GM19372 (cell line): ENCODE measurements around the gene SNTB2.
"Not testable (repeated sequence)": the region's sequence is repeated elsewhere in the genome, so short reads cannot be mapped to it uniquely, and the experiment has no call there.

ENCODE experiments used
- ATAC-seq: cut with Tn5 transposase; IDR thresholded peaks from one replicate; pipeline ENCODE4 v1.9.1; 2021; ENCODE audit warnings: mild to moderate bottlenecking, low read depth, moderate library complexity; ENCODE audit not compliant: unreplicated experiment

The SNTB2 gene

DNA sequence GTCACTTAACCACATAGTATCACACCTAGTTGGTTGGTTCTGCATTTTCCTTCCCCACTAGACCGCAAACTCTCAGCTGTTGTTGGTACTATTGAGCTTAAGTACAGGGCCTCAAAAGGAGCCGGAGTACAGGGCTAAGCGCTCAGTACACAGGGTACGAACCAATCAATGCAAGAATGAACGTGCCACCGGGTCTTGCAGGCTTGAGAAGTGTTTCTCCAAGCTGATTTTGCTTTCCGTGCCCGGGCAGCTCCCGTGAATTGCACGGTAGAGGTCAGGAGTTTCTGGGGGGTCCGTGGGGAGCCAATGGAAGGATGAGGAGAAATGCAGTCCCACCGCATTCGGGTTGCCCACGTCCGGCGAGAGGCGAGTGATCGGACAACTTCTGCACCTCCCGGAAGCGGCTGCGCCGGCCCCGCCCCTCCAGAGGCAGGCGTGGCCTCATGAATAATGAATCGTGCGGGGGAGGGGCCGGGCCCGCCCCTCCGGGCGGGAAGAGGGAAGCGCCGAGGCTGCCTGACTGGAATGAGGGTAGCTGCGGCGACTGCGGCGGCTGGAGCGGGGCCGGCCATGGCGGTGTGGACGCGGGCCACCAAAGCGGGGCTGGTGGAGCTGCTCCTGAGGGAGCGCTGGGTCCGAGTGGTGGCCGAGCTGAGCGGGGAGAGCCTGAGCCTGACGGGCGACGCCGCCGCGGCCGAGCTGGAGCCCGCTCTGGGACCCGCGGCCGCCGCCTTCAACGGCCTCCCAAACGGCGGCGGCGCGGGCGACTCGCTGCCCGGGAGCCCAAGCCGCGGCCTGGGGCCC is at the start of gene SNTB2:
Gene SNTB2, plus strand, starts transcription at position 523 of the 804 bp plus-strand sequence. Its CDS starts 3 bp downstream, at position 526.
- ATAC-seq: peak; percentile 75

DNA sequence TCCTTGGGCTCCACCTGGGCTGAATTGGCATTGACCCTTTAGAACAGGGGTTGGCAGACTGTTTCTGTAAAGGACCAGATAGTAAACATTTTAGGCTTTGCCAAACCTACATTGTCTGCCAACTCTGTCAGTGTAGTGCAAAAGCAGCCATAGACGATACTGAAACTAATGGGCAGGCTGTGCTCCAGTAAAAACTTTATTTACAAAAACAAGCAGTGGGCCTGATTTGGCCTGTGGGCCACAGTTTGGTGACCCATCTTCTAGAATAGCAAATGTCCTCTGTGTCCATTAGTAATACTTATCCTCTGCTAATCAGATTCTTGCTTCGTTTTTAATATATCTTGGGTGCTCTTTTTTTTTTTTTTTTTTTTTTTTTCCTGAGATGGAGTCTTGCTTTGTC is 48.4 kb upstream of the SNTB2 start:
- ATAC-seq: no peak

DNA sequence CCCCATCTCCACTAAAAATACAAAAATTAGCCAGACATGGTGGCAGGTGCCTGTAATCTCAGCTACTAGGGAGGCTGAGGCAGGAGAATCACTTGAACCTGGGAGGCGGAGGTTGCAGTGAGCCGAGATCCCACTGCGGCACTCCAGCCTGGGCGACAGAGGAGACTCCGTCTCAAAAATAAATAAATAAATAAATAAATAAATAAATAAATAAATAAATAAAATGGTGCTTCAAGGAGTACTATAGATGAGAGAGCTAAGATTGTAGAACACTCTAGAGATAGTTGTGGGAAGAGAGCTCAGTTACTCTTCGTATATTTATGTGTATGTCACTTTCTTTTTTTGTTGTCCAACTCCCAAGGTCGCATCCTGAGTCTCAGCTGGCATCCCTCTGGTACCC is 47.5 kb upstream of the SNTB2 start:
- ATAC-seq: not testable (repeated sequence)

DNA sequence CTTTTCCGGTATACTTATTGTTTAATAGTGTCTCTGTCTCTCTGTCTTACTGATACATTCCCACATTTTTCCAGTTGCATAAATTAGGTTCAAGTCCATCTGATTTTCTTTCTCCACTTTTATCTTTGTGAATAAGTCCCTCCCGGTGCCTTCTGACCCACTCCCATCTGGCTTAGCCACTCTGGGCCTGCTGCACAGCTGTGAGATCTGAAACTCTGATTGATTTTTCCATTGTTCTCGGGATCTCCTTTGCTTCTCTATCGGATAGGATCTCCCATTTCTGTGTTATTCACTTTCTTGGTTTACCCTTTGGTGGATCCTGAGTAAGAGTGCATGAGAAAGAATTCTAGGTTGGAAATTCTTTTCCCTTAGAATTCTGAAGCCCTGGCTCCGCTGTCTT is 46.0 kb upstream of the SNTB2 start:
- ATAC-seq: no peak

DNA sequence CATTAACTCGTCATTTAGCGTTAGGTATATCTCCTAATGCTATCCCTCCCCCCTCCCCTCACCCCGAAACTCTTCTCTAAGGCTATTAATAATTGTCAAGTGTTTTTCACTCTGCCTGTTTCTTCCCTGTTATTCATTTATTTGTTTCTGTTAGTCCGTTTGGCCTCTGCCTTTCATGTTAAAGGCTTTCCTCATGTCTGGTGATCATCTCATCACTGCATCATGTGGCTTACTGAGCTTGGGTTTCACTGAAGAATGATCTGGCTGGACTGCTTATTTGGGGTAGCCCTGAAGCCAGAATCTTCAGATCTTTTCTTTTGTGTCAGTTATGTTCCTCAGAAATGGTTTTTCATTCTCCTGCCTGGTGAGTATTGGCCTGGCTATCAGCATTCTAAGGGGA is 45.0 kb upstream of the SNTB2 start:
- no peak for ATAC-seq

DNA sequence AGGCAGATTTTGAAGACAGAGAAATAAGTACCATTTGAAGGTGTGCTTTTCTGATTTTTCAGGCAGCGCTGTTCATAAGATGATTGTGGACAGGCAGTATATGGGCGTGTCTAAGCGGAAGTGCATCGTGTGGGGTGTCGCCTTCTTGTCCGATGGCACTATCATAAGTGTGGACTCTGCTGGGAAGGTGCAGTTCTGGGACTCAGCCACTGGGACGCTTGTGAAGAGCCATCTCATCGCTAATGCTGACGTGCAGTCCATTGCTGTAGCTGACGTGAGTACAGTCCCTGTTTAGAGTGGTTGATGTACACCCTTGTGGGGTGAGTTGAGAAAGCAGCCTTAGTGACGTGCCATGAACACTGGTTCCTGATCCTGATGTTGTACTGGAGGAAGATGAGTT is 43.8 kb upstream of the SNTB2 start:
- ATAC-seq: no peak

DNA sequence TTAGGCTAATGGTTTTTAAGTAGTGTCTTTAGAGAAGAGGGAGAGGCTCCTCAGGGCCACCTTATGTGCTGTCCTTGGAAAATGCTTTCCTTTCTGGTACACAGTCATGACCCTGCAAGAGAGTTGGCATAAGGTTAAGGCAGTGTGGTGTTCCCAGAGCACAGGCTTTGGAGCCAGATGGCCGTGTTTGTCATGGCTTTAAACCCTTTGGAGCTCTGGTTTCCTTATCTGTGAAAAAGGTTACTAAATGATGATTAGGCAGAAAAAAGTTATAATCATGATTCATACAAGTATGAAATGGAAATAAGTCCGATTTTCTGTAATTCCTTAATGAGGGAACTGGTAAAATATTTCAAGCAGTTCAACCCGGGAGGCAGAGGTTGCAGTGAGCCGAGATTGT is 41.3 kb upstream of the SNTB2 start:
- ATAC-seq: no peak

DNA sequence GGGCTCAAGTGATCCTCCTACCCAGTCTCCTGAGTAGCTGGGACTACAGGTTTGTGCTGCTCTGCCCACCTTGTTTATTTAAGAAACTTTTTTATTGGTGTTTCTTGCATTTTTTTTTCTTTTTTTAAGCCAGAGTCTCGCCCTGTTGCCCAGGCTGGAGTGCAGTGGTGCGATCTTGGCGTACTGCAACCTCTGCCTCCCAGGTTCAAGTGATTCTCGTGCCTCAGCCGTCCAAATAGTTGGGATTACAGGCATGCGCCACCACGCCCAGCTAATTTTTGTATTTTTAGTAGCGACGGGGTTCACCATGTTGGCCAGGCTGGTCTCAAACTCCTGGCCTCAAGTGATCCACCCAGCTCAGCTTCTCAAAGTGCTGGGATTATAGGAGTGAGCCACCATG is 37.3 kb upstream of the SNTB2 start:
- ATAC-seq: not testable (repeated sequence)

- no peak for ATAC-seq
These were observed 36.7 kb upstream of the SNTB2 start for GRCh38 chr16:69150146-69150865.

DNA sequence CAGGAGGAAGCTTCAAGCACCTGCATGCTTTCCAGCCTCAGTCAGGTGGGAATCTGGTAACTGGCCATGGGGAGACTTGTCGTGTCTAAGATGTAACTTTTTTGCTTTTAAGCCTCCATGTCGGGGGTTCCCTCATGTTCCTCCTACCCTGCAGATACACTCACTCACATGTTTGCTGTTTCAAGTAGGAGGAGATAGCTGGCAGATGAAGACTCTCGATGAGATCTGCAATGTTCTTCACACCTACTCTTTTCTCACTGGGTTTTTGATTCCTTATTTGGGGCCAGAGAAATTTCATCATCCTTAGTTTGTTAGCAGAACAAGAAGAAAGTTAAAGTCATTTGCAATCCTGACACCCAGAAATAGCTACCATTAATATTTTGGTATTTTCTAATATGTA is 29.8 kb upstream of the SNTB2 start:
- ATAC-seq: no peak

- ATAC-seq: no peak
These were observed 26.8 kb upstream of the SNTB2 start for GRCh38 chr16:69160192-69160591.

GRCh38 chr16:69165584-69165983 is 21.4 kb upstream of the SNTB2 start:
- no peak for ATAC-seq

DNA sequence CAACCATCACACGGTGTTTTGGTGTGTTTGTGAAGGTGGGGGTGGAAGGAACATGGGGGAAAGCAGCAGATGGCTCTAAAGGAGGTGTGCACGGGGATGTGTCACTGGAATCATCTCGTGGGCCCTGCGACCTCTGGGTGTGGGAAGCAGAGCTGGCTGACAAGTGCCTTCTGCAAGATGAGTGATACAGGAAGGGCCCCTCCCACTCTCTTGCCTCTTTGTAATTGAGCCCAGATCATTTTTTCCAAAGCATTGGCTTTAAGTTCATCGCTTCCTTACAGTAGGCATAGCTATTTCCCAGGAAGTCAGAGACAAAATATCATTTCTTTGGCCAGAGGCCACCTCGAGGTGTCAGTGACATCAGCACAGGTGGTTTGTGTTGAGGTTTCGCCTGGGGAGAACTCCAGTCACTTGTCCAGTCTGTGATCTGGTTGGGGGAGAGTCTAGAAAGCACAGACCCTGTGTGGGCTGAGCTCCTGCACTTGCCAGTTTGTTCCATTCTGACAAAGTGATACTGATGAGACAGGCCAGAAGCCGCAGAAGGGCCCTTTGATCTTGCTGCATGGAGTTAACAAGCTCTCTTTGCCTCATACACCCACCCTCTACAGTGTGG is 20.6 kb upstream of the SNTB2 start:
- ATAC-seq: no peak

DNA sequence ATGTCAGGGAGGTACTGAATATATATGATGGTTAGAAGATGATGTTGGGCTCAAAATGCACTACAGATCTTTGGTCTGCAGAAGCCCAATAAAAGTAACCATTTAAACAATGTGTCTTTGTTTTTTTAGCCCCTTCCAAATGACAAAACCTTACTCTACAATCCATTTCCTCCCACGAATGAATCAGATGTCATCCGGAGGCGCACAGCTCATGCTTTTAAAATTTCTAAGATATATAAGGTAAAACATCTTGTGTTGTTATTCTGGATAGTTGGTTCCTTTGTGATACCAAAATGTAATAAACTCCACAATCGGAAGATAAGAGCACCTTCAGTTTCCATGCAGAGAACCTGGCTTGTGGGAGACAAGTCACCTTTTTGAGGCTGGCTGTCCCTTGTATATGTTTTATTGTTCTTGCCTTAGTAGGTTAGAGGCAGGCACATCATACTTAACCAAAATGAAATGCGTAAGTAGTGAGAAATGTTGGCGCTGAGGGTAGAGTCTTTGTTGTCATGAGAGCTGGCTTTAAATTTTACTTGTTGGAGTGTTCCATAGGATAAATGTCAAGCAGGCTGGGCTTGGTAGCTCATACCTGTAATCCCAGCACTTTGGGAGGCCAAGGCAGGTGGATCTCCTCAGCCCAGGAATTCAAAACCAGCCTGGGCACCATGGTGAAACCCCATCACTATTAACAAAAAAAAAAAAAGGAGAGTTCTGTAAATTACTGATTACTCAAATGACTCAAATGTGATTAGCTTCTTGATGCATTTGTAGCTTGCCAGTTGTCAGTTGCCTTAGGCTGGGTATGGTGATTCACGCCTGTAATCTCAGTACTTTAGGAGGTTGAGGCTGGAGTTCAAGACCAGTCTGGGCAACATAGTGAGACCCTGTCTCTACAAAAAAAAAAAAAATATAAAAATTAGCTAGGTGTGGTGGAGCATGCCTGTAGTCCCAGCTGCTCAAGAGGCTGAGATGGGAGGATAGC is 19.7 kb upstream of the SNTB2 start:
- ATAC-seq: no peak

DNA sequence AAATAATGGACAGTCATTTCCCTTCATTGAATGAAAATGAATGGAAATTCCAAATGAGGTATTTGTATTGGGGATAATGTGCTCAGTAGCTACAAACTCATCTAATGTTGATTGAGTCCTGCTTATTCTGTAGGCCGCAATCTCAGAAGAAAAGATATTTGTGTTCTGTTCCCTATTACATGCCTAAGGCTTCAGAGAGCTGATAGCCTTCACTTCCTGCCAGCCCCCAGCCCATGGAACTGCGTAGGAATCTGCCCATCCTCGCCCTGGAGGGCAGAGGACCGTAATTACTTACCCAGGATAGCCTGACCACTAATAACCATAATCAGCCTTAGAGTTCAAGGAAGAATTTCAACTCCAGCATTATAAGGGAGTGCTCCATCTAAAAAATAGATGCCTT is 17.9 kb upstream of the SNTB2 start:
- ATAC-seq: no peak

DNA sequence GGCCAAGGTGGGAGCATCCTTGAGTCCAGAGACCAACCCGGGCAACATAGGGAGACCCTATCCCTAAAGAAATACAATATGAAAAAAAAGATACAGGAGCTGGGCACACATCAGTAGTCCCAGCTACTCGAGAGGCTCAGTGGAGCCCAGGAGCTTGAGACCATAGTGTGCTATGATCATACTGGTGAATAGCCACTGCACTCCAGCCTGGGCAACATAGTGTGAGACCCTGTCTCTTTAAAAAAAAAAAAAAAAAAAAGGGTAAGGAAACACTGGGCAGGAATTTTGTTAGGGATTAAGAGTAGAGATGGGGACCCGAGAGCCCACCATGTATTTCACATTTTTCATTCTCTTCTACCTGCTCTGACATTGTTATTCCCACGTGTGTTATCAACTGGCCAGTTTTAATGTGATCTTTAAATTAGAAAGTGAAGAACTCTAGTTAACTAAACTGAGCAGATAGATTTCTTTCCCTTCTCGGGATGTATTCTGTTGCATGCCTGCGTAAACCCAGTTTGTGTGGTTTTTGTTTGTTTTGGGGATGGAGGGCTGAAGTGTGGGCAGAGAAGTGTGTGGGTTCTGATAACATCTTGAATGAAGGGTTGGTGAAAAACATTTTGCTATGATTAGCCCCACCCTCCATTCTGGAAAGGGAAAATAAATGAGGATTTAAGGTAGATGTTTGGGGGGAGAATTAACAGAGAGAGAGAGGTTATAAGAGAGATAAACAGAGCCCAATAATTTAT is 17.2 kb upstream of the SNTB2 start:
- no peak for ATAC-seq

DNA sequence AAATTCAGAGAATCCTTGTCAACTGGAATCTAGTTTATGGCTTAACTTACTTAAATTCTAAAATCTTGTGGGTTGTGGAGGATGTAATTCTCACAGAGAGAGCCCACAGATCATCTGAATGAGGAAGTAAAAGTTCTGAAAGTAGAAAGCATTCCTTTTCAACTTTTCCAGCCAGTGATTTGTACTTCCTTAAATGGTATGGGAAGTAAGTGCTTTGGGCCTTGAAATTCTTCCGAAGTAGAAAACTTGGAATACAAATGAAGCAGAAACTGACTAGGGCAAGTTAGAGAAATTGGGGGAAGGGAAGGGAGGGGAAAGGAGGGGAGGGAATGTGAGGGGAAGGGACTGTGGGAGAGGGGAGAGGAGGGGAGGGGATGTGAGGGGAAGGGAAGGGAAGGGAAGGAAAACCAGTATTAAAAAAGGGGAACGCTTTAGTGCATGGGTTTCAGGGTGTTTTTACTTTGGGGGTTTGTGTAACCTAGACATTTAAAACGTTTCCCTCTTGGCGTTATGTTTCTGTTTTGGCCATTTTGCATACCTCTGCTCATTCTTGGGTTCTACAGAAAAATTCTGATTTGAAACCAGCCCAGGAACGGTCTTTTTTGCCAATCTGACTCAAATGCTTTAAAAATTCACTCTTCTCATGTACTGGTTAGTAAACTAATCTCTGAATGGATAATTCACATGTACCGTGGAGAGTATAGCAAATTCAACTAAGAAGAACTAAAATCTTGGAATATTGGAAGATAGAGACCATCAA is 15.5 kb upstream of the SNTB2 start:
- no peak for ATAC-seq

GRCh38 chr16:69176033-69176800 is 10.7 kb upstream of the SNTB2 start:
- ATAC-seq: no peak
